SU-DHL-6 (cell line): ENCODE results near the gene CNPY1.

Source experiments
- H2AFZ ChIP-seq: fragments of 200-600 bp; sonication (generic); 2 replicates; pipeline ENCODE4 v1.6.1; 2014; ENCODE audit warnings: low read depth, mild to moderate bottlenecking, moderate library complexity, mixed read lengths, antibody characterized with exemption, low read length; ENCODE audit not compliant: severe bottlenecking
- H3F3A ChIP-seq: fragments of 200-600 bp; shearing (Covaris generic); 2 replicates; pipeline ENCODE4 v1.6.0; 2016; ENCODE audit warnings: antibody characterized with exemption, mild to moderate bottlenecking; ENCODE audit not compliant: insufficient read depth
- H3K27ac ChIP-seq: fragments of 200-600 bp; sonication (generic); 2 replicates; pipeline ENCODE4 v1.5.1; 2016; ENCODE audit warnings: low read depth, mild to moderate bottlenecking, low read length, moderate library complexity, mixed read lengths
- H3K27me3 ChIP-seq: fragments of 200-600 bp; sonication (generic), shearing (Covaris generic); 2 replicates; pipeline ENCODE4 v1.6.0; 2014; ENCODE audit warnings: mild to moderate bottlenecking, low read length
- H3K36me3 ChIP-seq: fragments of 200-600 bp; sonication (generic); 2 replicates; pipeline ENCODE4 v1.6.1; 2014; ENCODE audit warnings: mild to moderate bottlenecking, low read length, mixed read lengths
- H3K4me2 ChIP-seq: fragments of 300-600, 200-600 bp; shearing (Covaris generic), sonication (generic); 2 replicates; pipeline ENCODE4 v1.6.0; 2014; ENCODE audit warnings: low read length, low read depth, mild to moderate bottlenecking; ENCODE audit not compliant: poor library complexity, severe bottlenecking
- H3K4me3 ChIP-seq: fragments of 200-600 bp; sonication (generic); 2 replicates; pipeline ENCODE4 v1.5.1; 2014; ENCODE audit warnings: antibody characterized with exemption, low read length, mild to moderate bottlenecking, mixed read lengths; ENCODE audit not compliant: insufficient read depth, poor library complexity, severe bottlenecking
- H3K79me2 ChIP-seq: fragments of 200-600 bp; sonication (generic); 2 replicates; pipeline ENCODE4 v1.6.1; 2014; ENCODE audit warnings: mild to moderate bottlenecking, low read length, moderate library complexity; ENCODE audit not compliant: insufficient read depth
- H3K9ac ChIP-seq: fragments of 200-600 bp; sonication (generic); 2 replicates; pipeline ENCODE4 v1.7.0; 2014; ENCODE audit warnings: mild to moderate bottlenecking, low read length
- H3K9me2 ChIP-seq: fragments of 200-600 bp; sonication (generic); replicated peaks from 2 replicates; pipeline ENCODE4 v1.6.1; 2014; ENCODE audit warnings: low read length; ENCODE audit not compliant: insufficient read depth
- H3K9me3 ChIP-seq: fragments of 200-600 bp; sonication (generic); 2 replicates; pipeline ENCODE4 v1.6.1; 2014; ENCODE audit warnings: low read length, mixed read lengths; ENCODE audit not compliant: insufficient read depth
- H4K20me1 ChIP-seq: fragments of 200-600 bp; sonication (generic); 2 replicates; pipeline ENCODE4 v1.6.1; 2014; ENCODE audit warnings: low read depth, mild to moderate bottlenecking, antibody characterized with exemption, low read length, moderate library complexity, mixed read lengths
- EZH2phosphoT487 ChIP-seq: fragments of 200-600 bp; sonication (generic), shearing (Covaris generic); conservative IDR thresholded peaks from 2 replicates; pipeline ENCODE4 v1.6.1; 2018; ENCODE audit warnings: mild to moderate bottlenecking, antibody characterized with exemption, low read length, moderate library complexity, mixed read lengths
- TF ChIP-seq, protein P1 (sequence below): fragments of 200-600 bp; sonication (generic); IDR thresholded peaks from one replicate; pipeline ENCODE4 v1.5.1; 2017; ENCODE audit warnings: antibody characterized with exemption, mild to moderate bottlenecking, low read length, moderate library complexity; ENCODE audit not compliant: insufficient read depth, poor library complexity, severe bottlenecking

The CNPY1 gene

DNA sequence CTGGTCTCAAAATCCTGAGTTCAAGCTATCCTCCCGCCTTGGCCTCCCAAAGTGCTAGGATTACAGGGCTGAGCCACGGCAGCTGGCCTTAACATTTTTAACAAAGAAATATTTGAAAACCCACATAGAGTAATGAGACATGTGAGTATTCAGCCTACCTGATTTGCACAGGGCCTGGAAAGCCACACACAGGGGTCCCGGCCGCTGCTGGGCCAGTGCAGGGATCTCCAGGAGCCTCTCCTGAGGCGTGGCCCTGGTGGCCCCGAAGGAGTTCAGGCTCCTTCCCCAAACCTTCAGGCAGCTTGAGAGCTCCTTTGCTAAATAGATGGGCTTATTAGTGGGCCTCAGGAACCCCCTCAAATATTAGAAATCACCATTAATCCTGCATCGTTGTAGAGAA lies 18.7 kb downstream of the CNPY1 start:
- TF ChIP-seq, protein P1, sequence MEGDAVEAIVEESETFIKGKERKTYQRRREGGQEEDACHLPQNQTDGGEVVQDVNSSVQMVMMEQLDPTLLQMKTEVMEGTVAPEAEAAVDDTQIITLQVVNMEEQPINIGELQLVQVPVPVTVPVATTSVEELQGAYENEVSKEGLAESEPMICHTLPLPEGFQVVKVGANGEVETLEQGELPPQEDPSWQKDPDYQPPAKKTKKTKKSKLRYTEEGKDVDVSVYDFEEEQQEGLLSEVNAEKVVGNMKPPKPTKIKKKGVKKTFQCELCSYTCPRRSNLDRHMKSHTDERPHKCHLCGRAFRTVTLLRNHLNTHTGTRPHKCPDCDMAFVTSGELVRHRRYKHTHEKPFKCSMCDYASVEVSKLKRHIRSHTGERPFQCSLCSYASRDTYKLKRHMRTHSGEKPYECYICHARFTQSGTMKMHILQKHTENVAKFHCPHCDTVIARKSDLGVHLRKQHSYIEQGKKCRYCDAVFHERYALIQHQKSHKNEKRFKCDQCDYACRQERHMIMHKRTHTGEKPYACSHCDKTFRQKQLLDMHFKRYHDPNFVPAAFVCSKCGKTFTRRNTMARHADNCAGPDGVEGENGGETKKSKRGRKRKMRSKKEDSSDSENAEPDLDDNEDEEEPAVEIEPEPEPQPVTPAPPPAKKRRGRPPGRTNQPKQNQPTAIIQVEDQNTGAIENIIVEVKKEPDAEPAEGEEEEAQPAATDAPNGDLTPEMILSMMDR, result no peak
- TF ChIP-seq EZH2phosphoT487, result no peak
- no peaks in the 10 kb centered on the region for H3K27me3 ChIP-seq
- no peaks in the 10 kb centered on the region for H3F3A ChIP-seq
- H3K9ac ChIP-seq, result no peak overlapping the region
- no peaks in the 10 kb centered on the region for H3K36me3 ChIP-seq
- H3K79me2 ChIP-seq, result no peaks in the 10 kb centered on the region
- H3K9me2 ChIP-seq, result no peaks in the 10 kb centered on the region
- H3K9me3 ChIP-seq, result no peaks in the 10 kb centered on the region
- no peak overlapping the region for H2AFZ ChIP-seq
- H3K4me2 ChIP-seq, result no peak overlapping the region
- no peaks in the 10 kb centered on the region for H4K20me1 ChIP-seq
- no peak overlapping the region for H3K4me3 ChIP-seq
- no peak overlapping the region for H3K27ac ChIP-seq

DNA sequence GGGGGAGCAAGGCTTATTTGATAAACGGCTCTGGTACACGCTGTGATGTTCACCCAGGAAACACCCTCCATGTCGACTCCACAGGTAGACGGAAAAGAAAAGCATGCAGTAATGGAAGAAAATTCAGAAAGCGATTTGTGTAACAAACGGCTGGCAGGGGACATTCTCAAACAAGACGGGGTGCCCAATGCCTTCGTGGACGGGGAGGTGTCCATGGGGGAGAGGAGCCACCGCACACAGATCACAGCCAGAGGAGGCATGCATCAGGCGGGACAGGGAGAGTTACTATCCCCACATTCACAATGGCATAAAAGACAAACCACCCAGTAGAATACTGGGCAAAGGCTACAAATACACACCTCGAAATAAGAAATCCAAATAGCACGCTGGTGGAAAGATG lies 20.1 kb downstream of the CNPY1 start:
- no peaks in the 10 kb centered on the region for H3K79me2 ChIP-seq
- no peaks in the 10 kb centered on the region for H3F3A ChIP-seq
- no peaks in the 10 kb centered on the region for H3K9me3 ChIP-seq
- H3K4me2 ChIP-seq, result no peak overlapping the region
- H3K27ac ChIP-seq, result no peak overlapping the region
- TF ChIP-seq, protein P1, result no peak
- TF ChIP-seq EZH2phosphoT487, result no peak
- no peak overlapping the region for H3K9ac ChIP-seq
- no peaks in the 10 kb centered on the region for H3K36me3 ChIP-seq
- no peaks in the 10 kb centered on the region for H4K20me1 ChIP-seq
- no peak overlapping the region for H3K4me3 ChIP-seq
- H2AFZ ChIP-seq, result no peak overlapping the region
- H3K27me3 ChIP-seq, result no peaks in the 10 kb centered on the region
- no peaks in the 10 kb centered on the region for H3K9me2 ChIP-seq

DNA sequence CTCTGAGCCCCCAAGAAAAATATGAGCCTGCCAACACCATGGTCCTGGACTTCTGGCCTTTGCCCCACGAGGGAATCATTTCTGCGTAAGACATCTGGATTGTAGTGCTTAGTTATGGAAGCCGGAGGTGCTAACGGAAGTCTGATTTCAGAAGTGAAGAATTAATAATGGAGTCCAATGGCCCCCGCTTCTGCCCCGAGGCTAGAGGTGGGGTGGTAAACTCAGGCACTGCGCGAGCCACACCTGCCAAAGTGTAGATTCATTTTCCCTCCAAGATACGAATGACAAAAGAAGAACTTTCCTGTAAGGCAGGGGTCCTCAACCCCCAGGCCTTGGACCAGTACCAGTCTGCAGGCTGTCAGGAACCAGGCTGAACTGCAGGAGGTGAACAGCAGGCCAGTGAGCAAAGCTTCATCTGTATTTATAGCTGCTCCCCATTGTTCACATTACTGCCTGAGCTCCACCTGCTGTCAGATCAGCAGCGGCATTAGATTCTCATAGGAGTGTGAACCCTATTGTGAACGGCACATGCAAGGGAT lies 22.3 kb downstream of the CNPY1 start:
- Histone ChIP-seq H3F3A (no peaks in the 10 kb centered on the region), H3K9me2 (no peaks in the 10 kb centered on the region), H3K27ac (no peak overlapping the region), H3K36me3 (no peaks in the 10 kb centered on the region), H3K4me3 (no peak overlapping the region), H3K79me2 (no peaks in the 10 kb centered on the region), H3K9me3 (no peaks in the 10 kb centered on the region), H4K20me1 (no peaks in the 10 kb centered on the region), H3K9ac (no peak overlapping the region), H3K4me2 (no peak overlapping the region), H3K27me3 (no peaks in the 10 kb centered on the region), H2AFZ (no peak overlapping the region)
- TF ChIP-seq EZH2phosphoT487, result no peak
- TF ChIP-seq, protein P1, result no peak
